Measurements from ENCODE around the gene AGR2.

AGR2 gene

GRCh38 chr7:16812542-16813231 is 7.9 kb upstream of the AGR2 start:
- no peak for DNase-seq

GRCh38 chr7:16811551-16811950 is 6.8 kb upstream of the AGR2 start:
- DNase-seq: no peak

GRCh38 chr7:16810573-16810972 is 5.8 kb upstream of the AGR2 start:
- DNase-seq: no peak

GRCh38 chr7:16810112-16810511 is 5.3 kb upstream of the AGR2 start:
- no peak for DNase-seq

GRCh38 chr7:16805441-16805840 is 642 bp upstream of the AGR2 start:
- DNase-seq: no peak

GRCh38 chr7:16803881-16804673 is 722 bp downstream of the AGR2 start:
- no peak for DNase-seq

- no peak for DNase-seq
Measured at GRCh38 chr7:16803125-16803524, 1.7 kb downstream of the AGR2 start.

GRCh38 chr7:16801579-16801978 is 3.2 kb downstream of the AGR2 start:
- DNase-seq: no peak

- DNase-seq: peak; percentile 81
Measured at GRCh38 chr7:16801111-16801542, 3.7 kb downstream of the AGR2 start.

- DNase-seq: no peak
Measured at GRCh38 chr7:16795624-16796023, 9.2 kb downstream of the AGR2 start.

- DNase-seq: no peak
Measured at GRCh38 chr7:16794986-16795385, 9.8 kb downstream of the AGR2 start.

- no peak for DNase-seq
Measured at GRCh38 chr7:16791905-16792698, 12.7 kb downstream of the AGR2 start.

- DNase-seq: no peak
Measured at GRCh38 chr7:16791071-16791470, 13.7 kb downstream of the AGR2 start.

- no peak for DNase-seq
Measured at GRCh38 chr7:16787127-16787526, 17.7 kb downstream of the AGR2 start.

- no peak for DNase-seq
Measured at GRCh38 chr7:16786257-16786656, 18.5 kb downstream of the AGR2 start.

GRCh38 chr7:16785846-16786245 is 19.0 kb downstream of the AGR2 start:
- DNase-seq: no peak

GRCh38 chr7:16785321-16785720 is 19.5 kb downstream of the AGR2 start:
- no peak for DNase-seq

GRCh38 chr7:16780596-16780995 is 24.2 kb downstream of the AGR2 start:
- DNase-seq: no peak

- DNase-seq: no peak
Measured at GRCh38 chr7:16779051-16779450, 25.7 kb downstream of the AGR2 start.

- DNase-seq: no peak
Measured at GRCh38 chr7:16778476-16778875, 26.3 kb downstream of the AGR2 start.

- DNase-seq: no peak
Measured at GRCh38 chr7:16776053-16776452, 28.7 kb downstream of the AGR2 start.

GRCh38 chr7:16774986-16775385 is 29.8 kb downstream of the AGR2 start:
- DNase-seq: no peak

GRCh38 chr7:16774294-16774693 is 30.5 kb downstream of the AGR2 start:
- no peak for DNase-seq

- DNase-seq: peak; percentile 61
Measured at GRCh38 chr7:16773884-16774283, 30.9 kb downstream of the AGR2 start.

Data from NCI-H226 (cell line).